Left renal pelvis (tissue), 4 donors: ENCODE results near the gene SLC6A18. TPM values are rescaled to one million over a fixed set of nuclear protein-coding genes. Genes with fewer than 3 reads are reported as not detected.
"Not testable (repeated sequence)": the region's sequence is repeated elsewhere in the genome, so short reads cannot be mapped to it uniquely, and the experiment has no call there.

ENCODE experiments used
- DNase-seq, 4 donors: peaks; one replicate each; pipeline ENCODE4 v3.0.0-alpha.2; 2013; ENCODE audit warnings: low read depth in 4 of 4, low spot score in 3 of 4
- polyA plus RNA-seq, 4 donors: library from polyadenylated mRNA; unstranded; fragments of 120-200 nt; gene quantifications; one replicate each; pipeline ENCODE4 v1.2.1, GENCODE V29; 2013; ENCODE audit not compliant: insufficient read length in 4 of 4

SLC6A18 gene
- polyA plus RNA-seq, 4 donors: 0.11 to 5.1 (median 1.2) TPM; not detected in 1

DNA sequence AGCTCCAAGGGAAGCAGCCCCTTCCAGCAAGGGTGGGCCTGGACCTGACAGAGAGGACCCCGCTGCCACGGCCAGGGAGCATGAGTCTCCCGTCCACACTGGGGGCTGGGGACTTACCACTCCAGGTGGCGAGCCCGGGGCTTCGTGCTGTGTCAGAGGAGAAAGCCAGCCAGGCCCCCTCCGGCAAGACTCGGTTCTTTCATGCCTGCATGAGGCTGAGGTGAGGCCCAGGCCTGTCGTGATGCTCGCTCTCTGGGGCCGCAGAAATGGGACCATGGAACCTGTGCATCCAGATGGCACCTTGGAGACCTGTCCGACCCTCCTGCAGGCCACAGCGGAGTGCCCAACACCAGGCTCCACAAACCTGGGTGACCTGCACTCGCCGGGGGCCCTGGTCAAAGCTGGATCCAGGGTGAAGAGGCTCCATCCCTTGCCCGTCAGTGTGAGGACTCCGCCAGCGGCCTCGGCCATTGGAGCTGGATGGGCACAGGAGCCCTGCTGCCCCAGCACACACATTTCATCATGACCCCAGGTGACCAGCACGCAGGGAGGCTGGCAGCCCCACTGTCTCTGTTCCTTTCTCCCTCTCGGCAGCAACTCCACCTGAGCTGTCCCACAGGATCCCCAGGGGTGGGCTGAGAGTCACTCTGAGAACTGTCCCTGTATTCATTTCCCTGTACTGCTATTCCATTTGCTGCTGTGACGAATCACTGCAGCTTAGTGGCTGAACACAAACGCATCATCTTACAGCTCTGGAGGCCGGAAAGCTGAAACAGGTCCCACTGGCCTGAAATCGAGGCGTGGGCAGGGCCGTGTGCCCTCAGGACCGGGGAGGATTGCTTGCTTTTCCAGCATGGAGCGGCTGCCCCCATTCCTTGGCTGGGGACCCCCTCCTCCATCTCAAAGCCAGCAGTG, 24.4 kb downstream of the SLC6A18 start:
- no peak for DNase-seq

DNA sequence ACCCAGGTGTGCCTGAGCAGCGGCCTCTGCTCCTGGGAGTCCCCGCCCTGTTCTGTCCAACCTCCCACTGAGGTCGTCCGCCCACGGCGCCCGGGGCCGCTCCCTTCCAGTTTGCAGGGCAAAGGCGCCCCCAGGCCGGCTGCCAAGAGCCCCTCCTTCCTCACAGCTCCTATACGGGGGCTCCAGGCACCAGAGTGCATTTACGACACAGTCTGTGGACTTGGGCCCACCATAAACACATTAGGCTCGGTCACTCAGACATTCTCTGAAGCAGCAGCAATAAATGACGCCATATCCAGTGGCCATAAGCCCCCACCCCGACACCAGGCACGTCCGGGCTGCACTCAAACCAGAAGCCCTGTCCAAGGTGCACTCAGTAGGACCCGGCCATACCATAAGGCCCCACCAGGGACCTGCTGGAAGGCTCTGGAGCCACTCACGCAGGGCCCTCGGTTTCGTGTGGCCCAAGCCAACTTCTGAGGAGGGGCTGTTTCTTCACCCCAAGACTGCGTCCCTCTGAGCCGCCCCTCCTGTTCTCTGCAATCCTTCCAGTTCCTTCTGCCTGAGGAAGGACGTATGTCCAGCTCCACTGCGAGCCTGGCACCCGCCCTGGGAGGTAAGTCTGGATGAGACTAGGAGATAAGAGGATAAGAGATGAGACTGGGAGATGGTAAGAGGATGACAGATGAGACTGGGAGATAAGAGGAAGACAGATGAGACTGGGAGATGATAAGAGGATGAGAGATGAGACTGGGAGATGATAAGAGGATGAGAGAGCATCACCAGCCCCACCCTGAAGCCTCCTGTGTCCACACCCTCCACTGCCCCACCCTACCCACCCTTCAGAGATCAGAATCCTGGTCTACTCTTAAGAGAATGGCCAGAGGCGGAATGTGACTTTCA, 26.7 kb downstream of the SLC6A18 start:
- DNase-seq: no peak

DNA sequence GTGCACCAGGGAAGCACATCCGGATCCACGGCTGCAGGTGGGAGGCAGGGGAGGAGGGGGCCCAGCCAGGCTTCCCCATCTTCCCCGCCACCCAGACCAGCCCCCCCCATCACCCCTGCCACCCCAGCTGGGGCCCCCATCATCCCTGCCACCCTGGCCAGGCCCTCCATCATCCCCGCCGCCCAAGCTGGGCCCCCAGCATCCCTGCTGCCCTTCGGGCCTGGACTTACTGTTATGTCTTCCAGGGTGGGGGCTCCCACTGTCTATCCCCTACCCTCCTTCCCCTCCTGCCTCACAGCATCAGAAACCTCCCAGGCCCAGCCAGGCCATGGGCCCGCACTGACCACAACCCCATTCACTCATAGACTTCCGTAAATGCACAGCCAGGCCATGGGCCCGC, 27.5 kb downstream of the SLC6A18 start:
- DNase-seq: no peak

DNA sequence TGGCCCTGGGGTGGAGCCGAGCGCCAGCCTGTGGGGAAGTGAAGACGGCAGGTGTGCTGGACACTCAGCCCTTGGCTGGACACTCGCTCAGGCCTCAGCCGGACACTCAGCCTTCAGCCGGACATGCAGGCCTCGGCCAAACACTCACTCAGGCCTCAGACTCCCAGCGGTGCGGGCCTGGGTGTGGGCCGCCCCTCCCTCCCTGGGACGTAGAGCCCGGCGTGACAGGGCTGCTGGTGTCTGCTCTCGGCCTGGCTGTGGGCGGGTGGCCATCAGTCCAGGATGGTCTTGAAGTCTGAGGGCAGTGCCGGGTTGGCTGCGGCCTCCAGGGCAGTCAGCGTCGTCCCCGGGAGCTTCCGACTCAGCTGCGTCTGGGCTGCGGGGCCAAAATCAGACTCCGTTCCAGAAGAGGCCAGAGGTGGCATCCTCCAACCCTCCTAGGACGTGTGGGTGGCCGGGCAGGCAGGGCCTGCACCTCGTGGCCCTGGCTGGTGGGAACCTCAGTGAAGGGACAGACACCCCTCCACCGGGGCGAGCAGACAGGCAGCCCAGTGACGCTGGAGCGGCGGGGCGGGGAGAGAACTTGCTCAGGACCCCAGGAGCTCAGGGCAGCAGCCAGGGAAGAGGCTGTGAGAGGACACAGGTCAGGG, 28.4 kb downstream of the SLC6A18 start:
- no peak for DNase-seq

DNA sequence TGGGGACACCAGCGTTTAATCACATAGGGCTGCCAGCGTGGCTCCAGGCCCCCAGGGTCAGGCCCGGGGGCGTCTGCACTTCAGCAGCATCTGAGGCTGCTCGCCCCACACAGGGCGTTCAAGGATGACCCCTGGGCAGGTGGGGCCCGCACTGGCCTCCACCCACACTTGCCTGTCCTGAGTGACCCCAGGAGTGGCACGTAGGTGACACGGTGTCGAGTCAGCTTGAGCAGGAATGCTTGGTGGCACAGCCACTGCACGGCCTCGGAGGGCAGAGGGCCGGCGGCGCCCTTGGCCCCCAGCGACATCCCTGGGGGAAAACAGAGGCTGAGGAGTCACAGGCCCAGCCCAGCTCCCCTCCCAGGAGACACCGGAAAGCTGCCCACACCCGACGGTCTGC, 29.0 kb downstream of the SLC6A18 start:
- DNase-seq: no peak

DNA sequence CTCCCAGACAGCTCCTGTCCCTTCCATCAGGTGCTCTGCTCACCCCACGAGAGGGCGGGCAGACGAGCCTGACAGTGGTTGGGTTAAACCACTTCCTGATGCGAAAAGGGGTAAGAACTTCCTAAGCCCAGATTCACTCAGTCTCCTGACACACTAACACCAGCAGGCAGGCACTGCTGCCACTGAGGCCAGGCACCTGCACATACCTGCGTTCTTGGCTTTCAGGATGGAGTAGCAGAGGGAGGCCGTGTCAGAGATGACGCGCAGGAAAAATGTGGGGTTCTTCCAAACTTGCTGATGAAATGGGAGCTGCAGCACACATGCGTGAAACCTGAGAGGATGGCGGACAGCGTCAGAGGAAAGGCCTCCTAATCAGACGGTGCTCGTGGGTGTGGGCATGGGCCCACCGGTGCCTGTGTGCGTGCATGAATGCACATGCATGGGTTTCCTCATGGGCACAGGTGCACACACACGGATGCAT, 29.9 kb downstream of the SLC6A18 start:
- DNase-seq: no peak

DNA sequence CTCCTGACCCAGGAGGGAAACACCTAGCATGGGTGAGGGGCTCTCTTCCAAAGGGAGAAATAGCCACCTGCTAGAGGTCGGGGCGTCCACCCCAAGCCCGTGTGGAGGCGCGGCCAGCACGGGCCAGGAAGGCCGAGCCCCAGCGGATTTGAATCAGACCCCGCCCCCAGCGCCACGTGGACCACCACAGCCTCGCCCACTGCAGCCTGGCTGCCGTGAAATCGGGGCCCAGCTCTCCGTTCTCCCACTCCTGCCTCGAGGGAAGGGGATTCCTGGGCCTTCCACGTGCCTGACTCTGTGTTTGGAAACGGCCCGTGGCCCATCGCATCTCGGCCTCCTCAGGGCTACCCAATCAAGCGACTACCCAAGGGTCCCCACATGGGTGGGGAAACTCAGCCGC, 31.6 kb downstream of the SLC6A18 start:
- no peak for DNase-seq

DNA sequence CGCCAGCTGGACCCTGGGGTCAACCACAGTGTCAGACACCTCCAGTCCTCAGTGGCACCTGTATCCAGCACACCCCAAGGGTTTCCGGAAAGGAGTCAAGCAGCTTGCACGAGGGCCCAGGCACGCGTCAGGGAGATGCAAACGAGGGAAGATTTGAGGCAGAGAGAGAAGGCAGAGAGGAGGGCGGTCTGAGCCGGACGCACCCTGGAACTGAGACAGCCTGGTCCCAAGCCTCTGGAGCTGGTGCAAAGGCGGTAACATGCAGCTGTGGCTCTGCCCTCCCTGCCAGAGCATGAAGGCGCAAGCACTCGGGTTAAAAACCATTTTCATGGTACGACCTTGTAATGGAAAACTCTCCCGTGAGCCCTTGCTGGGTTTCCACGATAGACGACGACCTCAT, 32.2 kb downstream of the SLC6A18 start:
- no peak for DNase-seq

DNA sequence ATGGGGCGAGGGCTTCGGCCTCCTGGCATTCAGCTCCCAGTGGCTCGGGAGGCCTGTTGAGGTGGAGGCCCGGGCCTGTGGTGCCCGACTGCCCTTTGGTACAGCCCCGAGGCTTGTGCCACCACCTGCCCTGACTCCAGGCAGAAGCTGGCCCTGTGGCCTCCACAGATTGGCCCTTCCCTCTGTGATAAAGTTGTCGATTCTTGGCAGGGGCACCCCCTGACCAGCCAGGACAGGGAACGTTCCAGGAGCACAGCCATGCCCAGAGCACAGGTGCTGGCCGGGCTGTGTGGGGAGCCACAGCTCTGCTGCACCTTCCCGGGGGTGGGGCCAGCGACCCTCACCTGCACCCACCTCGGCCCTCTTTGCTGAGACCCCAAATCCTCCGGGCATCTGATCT, 32.7 kb downstream of the SLC6A18 start:
- no peak for DNase-seq

DNA sequence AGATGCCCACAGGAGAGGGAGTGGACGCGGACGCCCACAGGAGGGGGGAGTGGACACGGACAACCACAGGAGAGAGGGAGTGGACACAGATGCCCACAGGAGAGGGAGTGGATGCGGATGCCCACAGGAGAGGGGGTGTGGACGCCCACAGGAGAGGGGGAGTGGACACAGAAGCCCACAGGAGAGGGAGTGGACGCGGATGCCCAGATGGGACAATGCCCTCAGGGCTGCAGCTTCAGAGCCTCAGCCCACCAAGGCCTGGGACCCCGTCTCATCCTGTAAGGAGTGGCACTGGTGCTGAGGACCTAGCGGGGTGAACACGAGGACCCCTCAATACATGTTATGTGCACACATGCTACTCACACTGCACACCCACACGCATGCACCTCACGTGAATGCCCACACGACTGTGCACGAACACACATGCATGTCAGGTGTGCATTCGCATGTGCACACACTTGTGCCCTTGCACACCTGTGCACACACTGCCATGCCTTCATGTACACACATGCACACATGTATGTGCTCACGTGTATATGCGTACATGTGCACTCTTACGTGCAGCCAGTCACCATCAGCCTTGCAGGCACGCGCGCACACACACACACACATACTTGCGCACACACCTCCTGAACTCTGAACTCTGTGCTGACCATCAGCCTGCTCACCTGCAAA, 34.8 kb downstream of the SLC6A18 start:
- DNase-seq: no peak

DNA sequence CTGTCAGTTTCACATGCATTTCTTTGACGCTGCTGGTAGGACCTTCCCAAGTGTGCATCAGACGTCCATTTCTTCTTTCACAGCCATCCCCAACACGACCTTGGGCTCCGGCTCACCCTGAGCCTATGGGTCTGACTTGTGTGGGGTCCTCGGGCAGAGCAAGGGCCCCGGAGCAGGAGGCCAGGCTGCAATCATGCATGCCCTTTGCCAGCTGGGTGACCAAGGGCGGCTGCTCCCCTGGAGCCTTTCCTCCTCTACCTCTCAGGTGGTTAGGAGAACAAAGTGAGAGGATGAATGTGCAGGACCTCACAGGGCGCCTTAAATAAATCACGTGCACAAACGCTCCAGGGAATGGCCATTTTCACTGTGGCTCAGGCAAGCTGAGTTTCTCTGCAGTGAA, 36.5 kb downstream of the SLC6A18 start:
- no peak for DNase-seq

DNA sequence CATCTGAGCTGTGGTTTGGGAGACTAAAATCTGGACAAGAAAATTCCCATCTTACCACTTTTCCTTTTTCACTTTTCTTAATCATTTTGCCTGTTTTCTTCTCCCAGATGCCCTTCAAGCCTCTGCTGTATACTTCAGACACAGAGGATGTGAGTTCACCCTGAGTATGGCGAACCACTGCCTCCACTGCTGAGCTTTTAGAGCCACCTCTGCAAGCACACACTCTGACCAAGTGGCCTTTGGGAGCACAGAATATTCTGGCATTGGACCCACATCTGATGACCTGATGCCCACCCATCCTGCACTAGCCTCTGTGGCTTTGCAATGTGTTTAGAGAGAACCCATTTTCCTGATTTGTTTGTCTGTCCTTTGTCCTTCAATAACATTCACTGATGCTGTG, 37.2 kb downstream of the SLC6A18 start:
- no peak for DNase-seq

DNA sequence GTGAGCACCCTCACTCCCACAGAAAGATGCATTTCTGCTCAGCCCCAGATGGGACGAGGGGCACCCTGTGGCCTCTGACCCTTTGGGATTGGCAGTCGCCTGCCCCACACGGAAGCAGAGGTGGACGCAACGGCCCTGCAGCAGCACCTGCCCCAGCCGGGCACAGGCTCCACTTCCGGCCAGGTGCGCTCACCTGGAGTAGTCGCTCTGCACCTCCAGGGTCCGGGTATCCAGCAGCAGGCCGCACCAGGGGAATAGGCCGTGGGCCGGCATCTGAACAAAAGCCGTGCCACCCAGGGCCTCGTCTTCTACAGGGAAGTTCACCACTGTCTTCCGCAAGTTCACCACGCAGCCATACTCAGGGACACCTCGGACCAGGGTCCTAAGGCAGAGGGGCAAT, 39.0 kb downstream of the SLC6A18 start:
- no peak for DNase-seq

DNA sequence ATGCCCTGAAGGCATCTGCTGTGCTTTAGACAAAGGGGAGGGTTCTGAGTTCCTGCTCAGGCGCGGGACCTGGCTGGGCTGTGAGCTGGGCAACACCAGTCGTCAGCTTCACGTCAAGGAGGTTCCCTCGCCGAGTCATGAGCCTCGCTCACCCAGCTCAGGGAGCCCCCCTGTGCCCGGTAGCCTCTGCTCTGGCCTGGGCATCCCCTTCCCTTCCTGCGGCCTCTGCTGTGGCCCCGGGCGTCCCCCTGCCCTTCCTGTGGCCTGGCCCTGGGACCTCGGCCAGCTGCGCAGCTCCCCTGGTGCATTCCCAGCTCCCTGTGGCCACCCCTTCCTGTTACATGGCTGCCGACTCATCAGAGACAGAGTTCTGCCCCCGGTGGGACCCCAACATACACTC, 39.8 kb downstream of the SLC6A18 start:
- no peak for DNase-seq

DNA sequence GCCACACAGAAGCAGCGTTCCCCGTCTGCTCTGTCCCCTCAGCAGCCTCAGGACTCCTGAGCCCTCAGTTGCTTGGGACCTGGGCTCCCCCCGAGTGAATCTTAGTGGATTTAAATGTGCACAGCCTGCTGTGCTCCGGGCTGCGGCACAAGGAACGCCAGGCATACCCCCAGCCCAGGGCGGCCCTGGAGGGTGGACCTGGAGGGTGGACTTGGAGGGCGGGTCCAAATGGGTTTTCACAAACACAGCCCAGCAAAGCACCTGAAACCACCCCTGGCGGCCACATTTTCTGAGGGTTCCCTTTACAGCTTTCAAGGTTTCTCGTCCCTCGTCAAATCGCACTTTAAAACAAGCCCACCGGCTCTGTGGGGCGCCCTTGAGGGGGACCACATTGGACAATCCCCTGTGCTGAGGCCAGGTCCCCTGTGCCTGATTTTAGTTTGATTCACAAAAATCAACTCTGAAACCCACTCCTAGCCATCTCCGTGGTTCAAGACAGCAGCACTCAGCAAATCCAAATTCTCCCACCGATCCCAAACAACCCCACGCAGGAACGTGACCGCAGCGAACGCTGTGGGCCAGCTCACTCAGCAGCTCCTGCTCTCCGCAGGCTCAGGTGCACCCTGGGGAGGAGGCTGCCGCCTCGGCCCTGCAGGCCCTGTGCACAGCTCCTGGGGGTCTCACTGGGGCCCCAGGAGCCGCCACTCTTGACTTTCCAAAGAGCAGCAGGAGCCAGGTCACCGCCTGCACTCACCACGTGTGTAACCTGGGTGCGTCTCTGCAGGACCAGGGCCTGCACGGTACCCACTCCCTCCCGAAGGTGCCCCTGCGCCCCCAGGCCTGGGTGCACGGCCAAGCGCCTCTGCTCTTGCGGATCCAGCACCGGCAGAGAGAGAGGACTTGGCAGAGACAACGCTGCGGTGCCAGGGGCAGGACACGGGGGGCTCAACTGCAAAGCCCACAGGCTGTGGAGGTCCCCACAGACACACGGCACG, 40.6 kb downstream of the SLC6A18 start:
- no peak for DNase-seq

DNA sequence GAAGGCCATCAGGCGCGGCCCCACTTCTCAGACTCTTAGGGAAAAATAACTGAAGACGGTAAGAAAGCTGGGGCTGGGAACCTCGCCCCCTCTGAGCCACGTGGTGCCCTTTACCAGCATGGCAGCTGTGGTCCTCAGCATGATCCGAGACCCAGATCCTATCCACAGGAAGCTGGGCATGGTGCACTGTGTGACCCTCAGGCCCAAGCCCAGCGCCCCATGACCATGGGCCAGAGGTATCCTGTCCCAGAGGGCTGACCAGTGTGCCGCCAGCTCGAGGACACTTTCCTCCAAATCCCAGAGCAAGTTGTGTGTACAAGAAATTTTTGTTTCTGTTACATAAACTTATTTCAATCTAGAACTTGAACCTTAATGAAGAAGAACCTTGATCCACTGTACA, 41.6 kb downstream of the SLC6A18 start:
- no peak for DNase-seq

DNA sequence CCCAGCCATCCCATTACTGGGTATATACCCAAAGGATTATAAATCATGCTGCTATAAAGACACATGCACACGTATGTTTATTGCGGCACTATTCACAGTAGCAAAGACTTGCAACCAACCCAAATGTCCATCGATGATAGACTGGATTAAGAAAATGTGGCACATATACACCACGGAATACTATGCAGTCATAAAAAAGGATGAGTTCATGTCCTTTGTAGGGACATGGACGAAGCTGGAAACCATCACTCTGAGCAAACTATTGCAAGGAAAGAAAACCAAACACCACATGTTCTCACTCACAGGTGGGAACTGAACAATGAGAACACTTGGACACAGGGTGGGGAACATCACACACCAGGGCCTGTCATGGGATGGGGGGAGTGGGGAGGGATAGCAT, 42.3 kb downstream of the SLC6A18 start:
- DNase-seq: not testable (repeated sequence)

DNA sequence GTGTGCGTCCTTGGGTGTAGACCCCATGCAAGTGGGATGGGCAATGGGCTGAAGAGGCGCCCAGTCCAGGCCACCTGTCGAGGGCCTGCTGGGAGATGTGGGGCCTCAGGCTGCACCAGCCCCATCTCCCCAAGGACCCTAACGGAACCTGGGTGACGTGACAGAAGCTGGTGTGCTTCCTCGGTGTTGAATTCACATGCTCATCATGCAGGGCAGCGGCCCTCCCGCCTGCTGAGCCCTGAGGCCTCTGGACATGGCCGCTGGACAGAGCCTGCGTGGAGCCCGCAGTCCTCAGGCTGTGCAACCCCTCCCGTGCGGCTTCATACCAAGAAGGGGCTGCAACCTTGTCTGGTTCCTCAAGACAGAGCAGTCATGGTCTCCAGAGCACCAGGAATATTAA, 42.9 kb downstream of the SLC6A18 start:
- DNase-seq: no peak

DNA sequence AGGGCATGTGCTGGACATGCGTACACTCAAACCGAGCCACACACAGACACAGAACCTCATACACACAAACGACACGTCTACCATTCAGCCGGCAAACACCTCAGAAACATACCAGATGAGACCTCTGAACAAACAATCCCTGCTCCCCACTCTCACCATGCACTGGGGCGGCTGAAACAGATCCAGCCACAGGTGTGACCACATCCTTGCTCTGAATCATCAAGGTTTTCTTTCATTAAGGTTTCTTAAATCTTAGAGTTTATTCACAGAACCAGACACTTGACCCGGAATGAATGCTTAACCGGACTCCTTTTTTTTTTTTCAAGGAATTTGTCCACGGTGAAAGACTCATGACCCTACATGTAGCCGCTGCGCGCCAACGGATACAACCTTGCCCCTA, 43.5 kb downstream of the SLC6A18 start:
- no peak for DNase-seq
